H1 (cell line): ENCODE data around the gene TMED4. TPM values are rescaled to one million over a fixed set of nuclear protein-coding genes. Genes with fewer than 3 reads are reported as not detected.
A peak's percentile ranks its signal among the peaks of the same experiment; 100 is the strongest.

Experiments
- CTCF ChIA-PET: fragments of 300-600 bp; sonication (Branson Sonifier 250); formaldehyde crosslinking; loops from one replicate; lab custom pipeline; 2021; ENCODE audit not compliant: partially characterized antibody; lab: Charles Lee
- POLR2A ChIA-PET: fragments of 300-600 bp; sonication (Branson Sonifier 250); formaldehyde crosslinking; loops from one replicate; lab custom pipeline; 2021; ENCODE audit warnings: inconsistent platforms; ENCODE audit not compliant: partially characterized antibody; lab: Charles Lee
- DNase-seq, 2 experiments: peaks; one replicate each; pipeline versions ENCODE4 v3.0.0 to v3.0.0-alpha.2; 2010 to 2022; ENCODE audit warnings: low spot score in 2 of 2, low read depth in 1 of 2, mixed read lengths in 1 of 2
- FAIRE-seq: peaks from 2 replicates; lab custom pipeline; 2011; peaks lifted over from hg19 to GRCh38; lab: Jason Lieb, UNC
- H2AFZ ChIP-seq: 2 replicates; pipeline ENCODE4 v1.8.1; 2012; ENCODE audit warnings: low read length, inconsistent platforms
- H2AK5ac ChIP-seq: 2 replicates; pipeline ENCODE4 v1.6.1; 2013; ENCODE audit warnings: low read depth, low read length
- H2BK120ac ChIP-seq: replicated peaks from 2 replicates; pipeline ENCODE3; 2013; ENCODE audit warnings: low read depth, low read length, inconsistent platforms
- H2BK12ac ChIP-seq: 2 replicates; pipeline ENCODE4 v1.6.1; 2013; ENCODE audit warnings: low read depth, low read length
- H2BK15ac ChIP-seq: 2 replicates; pipeline ENCODE4 v1.6.1; 2013; ENCODE audit warnings: low read length
- H2BK20ac ChIP-seq: 2 replicates; pipeline ENCODE4 v1.6.1; 2013; ENCODE audit warnings: low read length
- H2BK5ac ChIP-seq: 2 replicates; pipeline ENCODE4 v1.6.1; 2013; ENCODE audit warnings: low read depth, low read length
- H3K14ac ChIP-seq: 2 replicates; pipeline ENCODE4 v1.6.1; 2013; ENCODE audit warnings: inconsistent platforms; ENCODE audit not compliant: insufficient read length
- H3K18ac ChIP-seq: 2 replicates; pipeline ENCODE4 v1.6.1; 2013; ENCODE audit warnings: low read length; ENCODE audit errors: extremely low read depth
- H3K23ac ChIP-seq: 2 replicates; pipeline ENCODE4 v1.6.1; 2013; ENCODE audit warnings: inconsistent platforms; ENCODE audit not compliant: insufficient read length
- H3K23me2 ChIP-seq: 2 replicates; pipeline ENCODE4 v1.6.1; 2013; ENCODE audit warnings: low read depth, low read length
- H3K27ac ChIP-seq: 2 replicates; pipeline ENCODE4 v1.6.1; 2011; ENCODE audit warnings: low read depth, low read length, inconsistent platforms
- H3K27me3 ChIP-seq, 4 experiments: replicated peaks in 1 of 4; 1 replicate in 1 of 4; 2 replicates in 3 of 4; pipeline versions ENCODE4 v1.6.1 to v1.8.1; 2011 to 2013; ENCODE audit warnings: low read length in 3 of 4, mild to moderate bottlenecking in 3 of 4, inconsistent platforms in 2 of 4, mixed read lengths in 2 of 4, moderate library complexity in 1 of 4; ENCODE audit not compliant: control insufficient read depth in 3 of 4, insufficient read depth in 3 of 4; ENCODE audit errors: extremely low read depth in 1 of 4
- H3K36me3 ChIP-seq, 4 experiments: 2 replicates each; pipeline versions ENCODE4 v1.6.1 to v1.8.1; 2011 to 2013; ENCODE audit warnings: mild to moderate bottlenecking in 4 of 4, low read length in 3 of 4, moderate library complexity in 2 of 4, control low read depth in 1 of 4, inconsistent platforms in 1 of 4; ENCODE audit not compliant: insufficient read depth in 4 of 4, control insufficient read depth in 2 of 4
- H3K4ac ChIP-seq: replicated peaks from 2 replicates; pipeline ENCODE3; 2013; ENCODE audit warnings: low read length, low read depth, mixed read lengths, inconsistent platforms; ENCODE audit not compliant: insufficient read length
- H3K4me1 ChIP-seq, 4 experiments: replicated peaks in 1 of 4; 1 replicate in 1 of 4; 2 replicates in 3 of 4; pipeline versions ENCODE4 v1.6.1 to v1.8.1; 2011 to 2013; ENCODE audit warnings: low read length in 3 of 4, inconsistent platforms in 2 of 4, mixed read lengths in 1 of 4; ENCODE audit not compliant: insufficient read depth in 4 of 4, control insufficient read depth in 3 of 4
- H3K4me2 ChIP-seq, 2 experiments: 2 replicates each; pipeline versions ENCODE4 v1.6.1 to v1.8.1; 2011 to 2013; ENCODE audit warnings: low read depth in 2 of 2, low read length in 2 of 2, control low read depth in 1 of 2, inconsistent platforms in 1 of 2, mild to moderate bottlenecking in 1 of 2; ENCODE audit not compliant: insufficient read depth in 1 of 2
- H3K4me3 ChIP-seq, 4 experiments: fragments of 200-600, 300-600 bp in 1 of 4; sonication (generic), shearing (Covaris generic), sonication (Bioruptor Twin) in 1 of 4; 2 replicates each; pipeline versions ENCODE4 v1.5.1 to v1.8.1; 2011 to 2016; ENCODE audit warnings: low read length in 4 of 4, low read depth in 3 of 4, control low read depth in 2 of 4, inconsistent platforms in 2 of 4, mild to moderate bottlenecking in 2 of 4, mixed read lengths in 1 of 4, moderate library complexity in 1 of 4; ENCODE audit not compliant: insufficient read depth in 2 of 4; ENCODE audit errors: extremely low read depth in 1 of 4
- H3K56ac ChIP-seq: replicated peaks from 2 replicates; pipeline ENCODE3; 2013; ENCODE audit warnings: low read depth, mild to moderate bottlenecking, mixed read lengths, low read length, inconsistent platforms; ENCODE audit not compliant: insufficient read length
- H3K79me1 ChIP-seq: 2 replicates; pipeline ENCODE4 v1.6.1; 2013; ENCODE audit warnings: low read depth, low read length, control low read depth
- H3K79me2 ChIP-seq, 2 experiments: 2 replicates each; pipeline versions ENCODE4 v1.6.1 to v1.8.1; 2012 to 2013; ENCODE audit warnings: low read length in 2 of 2, mild to moderate bottlenecking in 2 of 2, inconsistent platforms in 1 of 2; ENCODE audit not compliant: insufficient read depth in 2 of 2, control insufficient read depth in 1 of 2
- H3K9ac ChIP-seq, 4 experiments: replicated peaks in 1 of 4; 1 replicate in 1 of 4; 2 replicates in 3 of 4; pipeline versions ENCODE4 v1.6.1 to v1.8.1; 2011 to 2013; ENCODE audit warnings: low read depth in 3 of 4, low read length in 3 of 4, control low read depth in 2 of 4, mild to moderate bottlenecking in 2 of 4, moderate library complexity in 2 of 4, inconsistent platforms in 1 of 4; ENCODE audit errors: extremely low read depth in 1 of 4
- H3K9me3 ChIP-seq, 2 experiments: 2 replicates each; pipeline versions ENCODE4 v1.6.1 to v1.8.1; 2012 to 2013; ENCODE audit warnings: mild to moderate bottlenecking in 2 of 2, moderate library complexity in 2 of 2, control low read depth in 1 of 2, inconsistent platforms in 1 of 2, low read depth in 1 of 2, low read length in 1 of 2, mixed read lengths in 1 of 2; ENCODE audit not compliant: insufficient read depth in 2 of 2
- H4K20me1 ChIP-seq, 2 experiments: replicated peaks in 1 of 2; 2 replicates each; pipeline versions ENCODE3 to v1.8.1; 2011 to 2013; ENCODE audit warnings: inconsistent platforms in 2 of 2, low read length in 2 of 2, mild to moderate bottlenecking in 1 of 2; ENCODE audit not compliant: insufficient read depth in 2 of 2, control insufficient read depth in 1 of 2
- H4K5ac ChIP-seq: 2 replicates; pipeline ENCODE4 v1.6.1; 2013; ENCODE audit warnings: low read length, low read depth, mixed read lengths, inconsistent platforms; ENCODE audit not compliant: insufficient read length
- H4K8ac ChIP-seq: 2 replicates; pipeline ENCODE4 v1.8.0; 2013; ENCODE audit warnings: mild to moderate bottlenecking, moderate library complexity, low read length, inconsistent platforms; ENCODE audit not compliant: insufficient read depth; ENCODE audit errors: extremely low read depth
- H4K91ac ChIP-seq: replicated peaks from 2 replicates; pipeline ENCODE3; 2013; ENCODE audit warnings: low read length, mixed read lengths, inconsistent platforms; ENCODE audit not compliant: insufficient read length
- ASH2L ChIP-seq: fragments of 200-600, 300-600 bp; sonication (generic); IDR thresholded peaks from one replicate; pipeline ENCODE4 v1.7.1; 2017; ENCODE audit warnings: low read length
- CEBPB ChIP-seq: IDR thresholded peaks from 2 replicates; pipeline ENCODE4 v1.6.1; 2012; ENCODE audit warnings: low read depth, low read length
- SAP30 ChIP-seq: fragments of 300-600 bp; sonication (generic); IDR thresholded peaks from 2 replicates; pipeline ENCODE4 v1.7.1; 2012; ENCODE audit warnings: low read length, moderate library complexity, mild to moderate bottlenecking, inconsistent platforms; ENCODE audit not compliant: insufficient read depth, insufficient replicate concordance
- SIN3A ChIP-seq, 2 experiments: IDR thresholded peaks in 1 of 2; conservative IDR thresholded peaks in 1 of 2; 2 replicates each; pipeline ENCODE4 v1.6.1; 2011 to 2012; ENCODE audit warnings: low read length in 2 of 2, improper control_type of control experiment in 1 of 2, low read depth in 1 of 2, mild to moderate bottlenecking in 1 of 2
- SP4 ChIP-seq: IDR thresholded peaks from 2 replicates; pipeline ENCODE4 v1.6.1; 2012; ENCODE audit warnings: low read length, inconsistent platforms
- TAF1 ChIP-seq: IDR thresholded peaks from 2 replicates; pipeline ENCODE4 v1.6.1; 2011; ENCODE audit warnings: mild to moderate bottlenecking, low read depth, low read length
- WGBS, 2 experiments: shearing (Covaris generic) in 1 of 2; methylation state at CpG; one replicate each; pipeline versions ENCODE4 v1.1.6 to v1.1.7; 2013 to 2015; ENCODE audit warnings: low lambda C conversion rate in 2 of 2, mixed read lengths in 2 of 2, inconsistent platforms in 1 of 2, low coverage in 1 of 2, missing lambda C conversion rate in 1 of 2; ENCODE audit not compliant: insufficient replicate concordance in 2 of 2, insufficient coverage in 1 of 2, insufficient read length in 1 of 2; ENCODE audit errors: extremely low coverage in 1 of 2, missing lambda C conversion rate in 1 of 2; 5-methylcytosine and 5-hydroxymethylcytosine counted together
- polyA plus RNA-seq, 7 experiments: library from polyadenylated mRNA; depleted of rRNA in 3 of 7; stranded (reverse) in 5 of 7; unstranded in 2 of 7; fragments of >200 nt in 5 of 7; fragments of 200-250 nt in 2 of 7; gene quantifications; 1 replicate in 5 of 7; 2 replicates in 1 of 7; 4 replicates in 1 of 7; pipeline versions ENCODE4 v1.2.1 to v1.2.3, GENCODE V29; 2011 to 2013; ENCODE audit warnings: missing spikeins in 2 of 7, mixed read lengths in 2 of 7
- total RNA-seq: library from RNA; stranded (reverse); fragmentation: NEBNext Ultra II Directional; extraction: Animal tissue kit (Norgen Biotek cat#: 25700); gene quantifications from 2 replicates; pipeline ENCODE4 v1.2.1, GENCODE V29; 2021

Gene TMED4
- total and polyA plus RNA-seq, 2 of the 8 experiments (the other 6 are each of a cell fraction or from before 2014, with no cell fraction given) = 44.9 to 76.7 TPM

DNA sequence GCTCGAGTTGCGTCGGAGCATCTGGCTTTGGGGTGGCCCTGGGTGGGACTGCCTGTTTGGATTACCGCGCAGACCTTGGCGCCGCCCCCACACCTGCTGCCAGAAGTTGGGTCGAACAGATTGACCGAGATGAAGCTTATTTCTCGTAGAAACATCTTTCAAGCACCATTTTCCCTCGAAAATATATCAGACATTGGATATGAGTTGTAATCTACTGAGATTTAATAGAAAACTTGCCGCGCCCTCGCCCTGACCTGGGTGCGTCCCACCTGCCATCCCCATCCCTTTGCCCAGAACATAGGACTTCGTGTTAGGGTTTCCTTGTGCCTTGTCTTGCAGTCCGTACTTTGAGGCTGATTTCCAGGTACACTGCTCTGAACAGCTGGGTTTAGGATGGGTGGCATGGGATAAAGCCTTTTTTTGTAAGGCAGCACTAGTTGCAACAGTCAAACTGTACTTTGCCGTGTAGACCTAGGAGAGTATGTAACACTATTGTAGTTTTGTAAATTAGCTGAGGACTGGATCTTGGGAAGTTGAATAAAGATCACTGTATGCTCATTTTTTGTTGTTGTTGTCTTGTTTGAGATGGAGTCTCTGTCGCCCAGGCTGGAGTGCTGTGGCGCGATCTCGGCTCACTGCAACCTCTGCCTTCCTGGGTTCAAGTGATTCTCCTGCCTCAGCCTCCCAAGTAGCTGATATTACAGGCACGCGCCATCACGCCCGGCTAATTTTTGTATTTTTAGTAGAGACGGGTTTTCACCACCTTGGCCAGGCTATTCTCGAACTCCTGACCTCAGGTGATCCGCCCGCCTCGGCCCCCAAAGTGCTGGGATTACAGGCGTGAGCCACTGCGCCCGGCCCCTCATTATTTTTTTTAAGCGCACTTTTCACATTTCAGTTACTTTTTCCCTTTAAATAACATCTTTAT, 25.4 kb upstream of the TMED4 start:
- peak overlapping the region; percentile 81 for H2BK12ac ChIP-seq
- ChIA-PET POLR2A (interaction anchor here (0.8 to 3.2 kb wide), 20 partner anchors 8 to 241 kb away, joined by 3 to 18 read pairs (median 4); partner anchors contain the start of genes DDX56, H2AZ2, PPIA and TMED4), CTCF (no interaction called here)
- H2AFZ ChIP-seq = no peak overlapping the region
- H3K4me3 ChIP-seq = peak overlapping the region; percentile 71 to 92 (median 77)
- no peaks in the 10 kb centered on the region for H3K36me3 ChIP-seq
- peak overlapping the region; percentile 44 for H3K14ac ChIP-seq
- H3K27ac ChIP-seq = peak overlapping the region; percentile 89
- H3K18ac ChIP-seq = peak overlapping the region; percentile 89; the same call in 1 of the 2 replicates
- no peaks in the 10 kb centered on the region for H3K9me3 ChIP-seq
- peaks cover 7% of the 10 kb centered on the region for H3K23me2 ChIP-seq
- peak overlapping the region; percentile 100 for H2BK15ac ChIP-seq
- DNase-seq (no peak), FAIRE-seq (no peak)
- H4K91ac ChIP-seq = peak overlapping the region; percentile 36
- H3K4me2 ChIP-seq = peak overlapping the region; percentile 92 to 94
- peak overlapping the region; percentile 95 for H2BK5ac ChIP-seq
- peak overlapping the region; percentile 99 for H2AK5ac ChIP-seq
- peak overlapping the region; percentile 58 for H2BK120ac ChIP-seq
- peaks cover 0 to 6% of the 10 kb centered on the region in 2 experiments for H4K20me1 ChIP-seq
- peak overlapping the region; percentile 69 to 97 (median 90) for H3K9ac ChIP-seq
- 0 out of 2 replicates have a peak overlapping the region, but pooled peaks have one; percentile 43 for H2BK20ac ChIP-seq
- peaks cover 0 to 7% (median 1%) of the 10 kb centered on the region in 4 experiments; a peak in 2 of 7 replicates for H3K4me1 ChIP-seq
- H3K4ac ChIP-seq = peak overlapping the region; percentile 17
- peaks cover 6 to 50% of the 10 kb centered on the region in 2 experiments for H3K79me2 ChIP-seq
- peak overlapping the region; percentile 98 for H4K8ac ChIP-seq
- no peak overlapping the region for H3K23ac ChIP-seq
- no peaks in the 10 kb centered on the region for H3K27me3 ChIP-seq
- no peaks in the 10 kb centered on the region; the same call in 1 of the 2 replicates for H3K79me1 ChIP-seq
- 51% methylated on average over 35 of the region's 35 CpGs; no CpG with 5 or more reads in 1 of the 2 experiments for WGBS, 2 experiments
- H4K5ac ChIP-seq = peak overlapping the region; percentile 79
- peak overlapping the region; percentile 84 for H3K56ac ChIP-seq
- TF ChIP-seq ASH2L (peak; percentile 54), SP4 (no peak), CEBPB (no peak), SAP30 (peak; percentile 73), TAF1 (no peak), SIN3A (conservative IDR thresholded peaks at IDR 0.05 in 1 of 2, IDR thresholded peaks at IDR 0.05 in 1 of 2; ENCODE audit: low read depth in 1 of 2, low read length in 2 of 2) (peak; percentile 27 to 42; a peak in 1 of 4 replicates)
- TF ChIP-seq, all 59 proteins: peak for 3
